DMS114 treated with DMSO at 0.1 percent for 48 hours (cell line): ENCODE data around the gene TAOK3.

ENCODE experiments used
- DNase-seq: peaks from one replicate; lab custom pipeline; 2025; ENCODE audit not compliant: unreplicated experiment; lab: John Stamatoyannopoulos, UW

TAOK3 gene

DNA sequence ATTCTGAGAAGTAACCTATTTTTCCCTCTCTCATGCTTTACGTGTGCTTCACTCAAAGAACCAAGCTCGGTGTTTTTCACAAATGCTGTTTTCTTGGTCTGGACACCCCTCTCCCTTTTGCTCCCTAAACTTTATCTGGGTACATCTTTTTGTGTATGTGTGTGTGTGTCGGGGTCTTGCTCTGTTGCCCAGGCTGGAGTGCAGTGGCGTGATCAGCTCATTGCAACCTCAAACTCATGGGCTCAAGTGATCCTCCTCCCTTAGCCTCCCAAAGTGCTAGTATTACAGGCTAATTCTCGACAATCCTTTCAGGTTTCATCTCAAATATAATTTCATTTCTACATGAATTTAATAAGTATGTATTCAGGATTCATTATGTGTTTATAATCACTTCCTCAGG lies 153.6 kb downstream of the TAOK3 start:
- no peak for DNase-seq

DNA sequence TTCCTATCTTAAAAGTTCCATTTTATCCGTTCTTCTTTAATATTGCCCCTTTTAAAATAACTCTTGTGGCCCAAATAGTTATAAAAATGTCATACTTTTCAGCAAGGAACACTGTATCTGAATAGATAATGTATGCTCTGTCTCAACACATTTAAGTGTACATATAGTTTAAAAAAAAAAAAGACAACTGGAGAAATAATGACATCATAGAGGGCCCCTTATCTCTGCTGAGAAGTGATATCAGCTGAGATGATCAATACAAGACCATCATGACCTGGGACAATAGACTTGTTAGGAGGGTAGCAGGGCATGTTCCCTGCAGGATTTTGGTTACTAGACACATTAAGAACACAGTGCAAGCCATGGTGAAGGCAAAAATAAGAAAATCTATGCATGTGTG lies 159.3 kb downstream of the TAOK3 start:
- no peak for DNase-seq

DNA sequence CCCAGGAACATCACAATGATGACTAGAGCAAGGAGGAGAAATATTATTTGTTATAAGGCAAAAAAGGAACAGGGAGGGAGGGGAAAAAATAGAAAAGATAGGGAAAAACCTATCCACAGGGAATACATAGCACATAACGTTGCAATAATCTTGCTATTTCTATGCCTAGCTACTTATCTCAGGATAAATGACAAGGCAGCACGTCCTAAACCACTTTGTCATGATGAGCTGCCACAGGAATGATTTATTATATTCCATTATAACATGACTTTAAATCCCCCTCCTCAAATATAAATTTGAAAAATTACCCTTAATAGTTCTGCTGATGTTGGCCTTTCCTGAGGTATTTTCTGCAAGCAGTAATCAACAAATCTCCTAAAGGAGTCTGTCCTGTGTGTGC lies 160.1 kb downstream of the TAOK3 start:
- no peak for DNase-seq

GRCh38 chr12:118206107-118206412 lies 166.6 kb downstream of the TAOK3 start:
- no peak for DNase-seq

DNA sequence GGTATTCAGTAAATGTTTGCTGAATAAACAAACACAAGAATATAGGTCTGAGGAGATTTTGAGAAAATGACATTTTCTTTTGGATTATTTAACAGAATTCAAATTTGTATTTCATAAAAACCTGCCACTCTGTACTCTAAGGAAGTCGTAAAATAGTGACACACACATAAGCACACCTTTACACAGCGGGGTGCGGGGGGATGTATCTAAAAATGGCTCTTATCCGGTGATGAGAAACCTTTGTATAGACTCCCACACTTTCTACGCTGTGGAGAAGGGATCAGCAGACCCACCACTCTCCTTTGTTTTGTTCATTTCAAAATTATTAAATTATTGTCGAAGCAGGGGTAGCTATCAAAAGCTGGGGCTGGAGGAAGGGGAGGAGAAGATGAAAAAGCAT lies 178.7 kb downstream of the TAOK3 start:
- DNase-seq: no peak

GRCh38 chr12:118193477-118193876 lies 179.2 kb downstream of the TAOK3 start:
- DNase-seq: no peak

DNA sequence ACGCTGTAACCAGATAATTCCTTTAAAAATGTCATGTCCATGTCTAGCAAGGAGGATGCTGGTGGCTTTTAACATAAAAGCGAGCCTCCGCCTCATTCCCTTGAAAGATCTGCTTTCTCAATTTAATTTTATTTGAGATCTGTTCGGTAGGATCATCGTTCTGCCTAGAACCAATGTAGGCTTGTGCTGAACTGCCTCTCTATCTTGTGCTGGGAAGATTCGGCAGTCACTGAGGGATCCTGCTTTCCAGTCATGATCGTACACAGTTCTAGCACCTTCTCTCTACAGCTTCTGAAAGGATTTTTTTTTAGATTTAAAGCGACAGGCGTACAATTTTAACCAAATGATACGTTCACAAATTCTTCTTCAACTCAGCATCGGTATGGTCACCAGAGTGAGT lies 182.4 kb downstream of the TAOK3 start:
- peak; percentile 54 for DNase-seq

GRCh38 chr12:118189741-118190191 lies 182.9 kb downstream of the TAOK3 start:
- DNase-seq: peak; percentile 51

DNA sequence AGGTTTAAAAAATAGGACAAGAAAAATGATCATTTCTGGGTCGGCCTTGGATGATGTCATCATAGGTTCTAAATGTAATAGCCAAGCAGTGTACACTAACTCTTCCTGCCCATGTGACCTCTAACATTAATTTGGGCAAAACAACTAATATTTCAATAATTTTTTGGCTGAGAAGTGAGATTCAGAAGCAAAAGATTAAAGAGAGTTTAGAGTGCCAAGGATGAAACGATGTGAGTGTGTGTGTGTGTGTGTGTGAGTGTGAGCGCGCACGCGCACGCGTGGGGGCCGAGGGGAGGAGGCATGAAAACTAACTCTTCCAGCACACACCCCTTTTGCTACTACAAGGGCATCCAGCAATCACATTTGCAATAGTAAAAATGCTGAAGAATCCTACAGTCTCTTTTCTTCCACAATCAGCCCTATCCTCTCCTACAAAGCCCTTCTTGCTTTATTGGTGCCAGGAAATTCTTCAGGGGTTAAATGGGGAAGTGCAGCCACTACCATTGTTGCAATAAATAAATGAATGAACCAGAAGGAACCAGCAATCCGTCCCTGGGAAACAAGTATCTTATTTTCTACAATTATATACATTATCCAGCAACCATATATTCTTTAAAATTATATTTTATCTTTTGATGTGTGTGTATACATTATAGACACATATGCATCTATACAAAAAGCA lies 183.9 kb downstream of the TAOK3 start:
- DNase-seq: peak; percentile 28

- DNase-seq: no peak
Measured at GRCh38 chr12:118187751-118188435, 184.8 kb downstream of the TAOK3 start.

GRCh38 chr12:118185602-118186397 lies 186.9 kb downstream of the TAOK3 start:
- DNase-seq: no peak

- no peak for DNase-seq
Measured at GRCh38 chr12:118183711-118184110, 189.0 kb downstream of the TAOK3 start.

DNA sequence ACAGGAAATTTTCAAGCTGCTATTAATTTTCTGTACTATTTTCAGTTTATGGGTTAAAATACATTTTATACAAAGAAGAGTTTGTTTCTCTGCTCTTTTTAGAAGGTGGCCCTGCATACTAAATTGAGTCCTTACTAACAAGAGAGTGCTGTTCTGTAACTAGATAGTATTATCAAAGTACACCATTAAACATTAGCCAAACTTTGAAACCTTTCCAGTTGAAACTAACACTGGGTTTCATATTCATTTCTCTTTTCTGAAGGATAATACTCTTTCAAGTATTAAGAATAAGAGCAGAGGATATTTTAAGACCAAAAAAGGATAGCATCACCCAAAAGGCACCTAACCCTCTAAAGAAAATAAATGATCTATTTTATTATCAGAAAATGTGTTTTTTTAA lies 189.6 kb downstream of the TAOK3 start:
- no peak for DNase-seq

GRCh38 chr12:118175823-118176447 lies 196.8 kb downstream of the TAOK3 start:
- no peak for DNase-seq

- DNase-seq: no peak
Measured at GRCh38 chr12:118166946-118167345, 205.8 kb downstream of the TAOK3 start.

DNA sequence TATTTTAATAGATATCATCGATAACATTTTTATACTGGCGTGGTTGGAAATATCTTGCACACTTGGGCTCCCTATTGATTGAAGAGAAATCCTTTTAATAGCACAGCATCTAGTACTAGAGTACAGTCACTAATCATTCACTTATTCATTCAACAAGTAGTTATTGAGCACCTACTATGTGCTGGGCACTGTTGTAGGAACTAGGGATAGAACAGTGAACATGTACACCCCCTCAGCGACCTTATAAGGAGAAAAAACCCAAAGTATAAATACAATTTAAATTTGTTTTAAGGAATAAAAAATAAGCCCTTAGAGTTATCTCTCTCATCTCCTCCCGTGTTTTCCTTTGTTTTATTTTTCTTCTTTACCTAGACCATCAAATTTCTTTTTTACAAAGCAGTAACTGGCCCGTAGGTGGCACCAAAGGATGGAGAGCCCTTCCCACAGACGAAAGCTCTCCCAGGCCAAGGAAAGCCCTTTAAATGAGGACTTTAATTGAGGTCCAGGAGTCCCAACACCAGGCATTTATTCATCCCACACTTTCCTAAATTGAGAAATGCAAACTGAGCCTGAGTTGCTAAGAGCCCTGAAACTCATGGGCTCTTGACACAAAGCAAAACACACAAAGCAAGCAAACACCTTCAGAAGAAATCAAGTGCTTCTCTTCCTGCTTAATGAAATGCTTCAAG lies 207.8 kb downstream of the TAOK3 start:
- peak; percentile 45 for DNase-seq

DNA sequence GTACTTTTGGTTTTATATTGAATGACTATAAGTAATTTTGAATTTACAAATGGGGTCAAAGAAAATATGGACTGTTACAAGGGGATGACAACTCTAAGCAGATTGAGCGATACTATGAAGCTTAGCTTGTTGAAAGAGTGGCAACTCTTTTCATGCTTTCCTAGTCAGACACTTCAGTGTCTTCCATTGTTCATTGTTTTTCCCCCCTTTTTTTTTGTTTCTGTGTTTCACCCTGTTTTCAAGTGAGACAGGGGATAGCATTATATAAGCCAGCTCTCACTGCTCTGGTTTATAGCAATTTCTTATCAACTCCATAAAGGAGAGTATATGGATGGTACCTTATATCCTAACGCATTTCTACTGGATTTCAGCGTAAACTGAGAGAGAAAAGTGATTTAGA lies 212.2 kb downstream of the TAOK3 start:
- DNase-seq: no peak

GRCh38 chr12:118151755-118152154 lies 221.0 kb downstream of the TAOK3 start:
- no peak for DNase-seq

GRCh38 chr12:118150625-118151024 lies 222.1 kb downstream of the TAOK3 start:
- no peak for DNase-seq

- DNase-seq: no peak
Measured at GRCh38 chr12:118148287-118148686, 224.4 kb downstream of the TAOK3 start.

- no peak for DNase-seq
Measured at GRCh38 chr12:118145798-118146156, 226.9 kb downstream of the TAOK3 start.
